A673 (cell line): Measurements from ENCODE around the gene ATXN7L2. TPM values are rescaled to one million over a fixed set of nuclear protein-coding genes. Genes with fewer than 3 reads are reported as not detected.

ENCODE experiments used
- BruUV-seq: library from RNA; stranded (reverse); fragments of 400-500 nt; replicated peaks from 2 replicates; lab custom pipeline; 2021; lab: Mats Ljungman, UMichigan
- CTCF ChIA-PET: fragments of 300-600 bp; sonication (Branson Sonifier 250); formaldehyde crosslinking; loops from one replicate; lab custom pipeline; 2022; ENCODE audit warnings: antibody characterized with exemption; lab: Charles Lee
- POLR2A ChIA-PET: fragments of 300-600 bp; sonication (Branson Sonifier 250); formaldehyde crosslinking; loops from one replicate; lab custom pipeline; 2022; ENCODE audit warnings: antibody characterized with exemption; ENCODE audit not compliant: low non-redundant PET; lab: Charles Lee
- DNase-seq: peaks from one replicate; pipeline ENCODE4 v3.0.0-alpha.2; 2015; ENCODE audit warnings: low spot score
- H3K27ac ChIP-seq: fragments of 200-600 bp; sonication (generic); 2 replicates; pipeline ENCODE4 v1.5.1; 2016; ENCODE audit warnings: mixed run types, low read depth, mild to moderate bottlenecking, mixed read lengths, antibody characterized with exemption, low read length; ENCODE audit not compliant: poor library complexity, severe bottlenecking
- H3K27me3 ChIP-seq: fragments of 200-600 bp; sonication (generic); replicated peaks from 2 replicates; pipeline ENCODE4 v1.6.1; 2017; ENCODE audit warnings: mixed run types, low read depth, mild to moderate bottlenecking, mixed read lengths, antibody characterized with exemption, low read length; ENCODE audit not compliant: insufficient read depth, poor library complexity
- H3K36me3 ChIP-seq: fragments of 200-600 bp; sonication (generic); 2 replicates; pipeline ENCODE4 v1.6.1; 2016; ENCODE audit warnings: mixed run types, mild to moderate bottlenecking, mixed read lengths, antibody characterized with exemption, low read length; ENCODE audit not compliant: insufficient read depth, poor library complexity, severe bottlenecking
- H3K4me1 ChIP-seq: fragments of 200-600 bp; sonication (generic); 2 replicates; pipeline ENCODE4 v1.6.1; 2017; ENCODE audit warnings: mixed run types, mild to moderate bottlenecking, mixed read lengths, antibody characterized with exemption, low read length; ENCODE audit not compliant: insufficient read depth, poor library complexity, severe bottlenecking
- H3K4me3 ChIP-seq: fragments of 200-600 bp; sonication (generic); 2 replicates; pipeline ENCODE4 v1.5.1; 2016; ENCODE audit warnings: low read depth, mixed run types, mild to moderate bottlenecking, mixed read lengths, low read length; ENCODE audit not compliant: poor library complexity, severe bottlenecking
- H3K9me3 ChIP-seq: fragments of 200-600 bp; sonication (generic); 2 replicates; pipeline ENCODE4 v1.6.1; 2016; ENCODE audit warnings: mixed run types, low read depth, mild to moderate bottlenecking, mixed read lengths, antibody characterized with exemption, low read length; ENCODE audit not compliant: poor library complexity, severe bottlenecking
- CTCF ChIP-seq: fragments of 300-800, 200-600 bp; sonication (generic); conservative IDR thresholded peaks from 2 replicates; pipeline ENCODE4 v1.5.1; 2017; ENCODE audit warnings: low read depth, mild to moderate bottlenecking, antibody characterized with exemption, low read length, moderate library complexity, mixed read lengths
- EZH2 ChIP-seq: fragments of 200-600 bp; sonication (generic); IDR thresholded peaks from 2 replicates; pipeline ENCODE4 v1.6.1; 2017; ENCODE audit warnings: borderline replicate concordance, low read depth, mild to moderate bottlenecking, mixed read lengths, antibody characterized with exemption, low read length; ENCODE audit not compliant: poor library complexity, severe bottlenecking
- intact Hi-C: fragments of 100-400 bp; cut with micrococcal nuclease; formaldehyde crosslinking; loops from one replicate; pipeline ENCODE4 v1.10.0; 2022; ENCODE audit not compliant: unreplicated experiment
- total RNA-seq: library from RNA; stranded (reverse); gene quantifications from 2 replicates; pipeline ENCODE4 v1.2.3, GENCODE V29; 2021

The ATXN7L2 gene
- total RNA-seq, 1 experiment from 2014 or later = 16.3 TPM

DNA sequence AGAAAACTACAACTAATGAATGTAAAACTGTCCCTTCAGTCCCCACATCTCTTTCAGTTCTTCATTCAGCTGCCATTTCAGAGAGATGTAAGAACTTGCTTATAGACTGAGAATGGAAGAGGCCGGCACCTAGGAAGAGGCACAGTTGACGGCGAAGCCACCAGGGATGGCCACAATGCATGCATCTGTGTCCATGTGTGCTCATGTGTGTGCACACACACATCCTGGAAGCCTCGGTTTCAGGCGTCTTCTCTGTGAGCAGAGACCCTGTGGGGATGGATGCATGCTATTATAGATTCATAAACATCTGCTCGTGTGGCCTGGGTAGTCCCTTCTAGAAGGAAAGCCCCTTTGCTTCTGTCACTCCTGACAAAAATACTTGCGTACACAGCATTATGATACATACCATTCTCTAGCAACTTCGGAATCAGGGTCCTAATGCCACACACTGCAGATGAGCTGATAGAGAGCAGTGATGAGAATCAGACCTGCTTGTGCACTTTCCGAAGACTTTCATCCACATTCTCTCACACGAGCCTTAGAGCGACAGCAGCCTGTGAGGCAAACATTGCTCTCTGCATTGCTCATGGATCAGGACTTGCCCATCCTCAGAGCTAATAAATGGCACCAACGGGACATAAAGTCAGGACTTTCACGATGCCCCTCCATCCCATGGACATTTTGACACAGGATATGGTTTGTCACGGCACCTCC, 43.5 kb downstream of the ATXN7L2 start:
- no peak overlapping the region for H3K4me3 ChIP-seq
- DNase-seq = no peak
- intact Hi-C loops = no loop called here
- no peaks in the 10 kb centered on the region for H3K9me3 ChIP-seq
- H3K36me3 ChIP-seq = no peaks in the 10 kb centered on the region
- BruUV-seq = no TSS peak
- H3K27me3 ChIP-seq = no peaks in the 10 kb centered on the region
- CTCF ChIA-PET = no interaction called here
- H3K27ac ChIP-seq = no peak overlapping the region
- POLR2A ChIA-PET = no interaction called here
- TF ChIP-seq CTCF = no peak
- TF ChIP-seq EZH2 = no peak
- H3K4me1 ChIP-seq = peaks cover 4% of the 10 kb centered on the region

GRCh38 chr1:109527846-109528695, 44.4 kb downstream of the ATXN7L2 start:
- TF ChIP-seq EZH2 (no peak), CTCF (no peak)
- no peak overlapping the region for H3K27ac ChIP-seq
- ChIA-PET POLR2A (no interaction called here), CTCF (interaction anchor here (1.0 kb wide), 1 partner anchor 37 kb away, joined by 3 read pairs; no protein-coding TSS in a partner anchor)
- DNase-seq = no peak
- no peak overlapping the region for H3K4me3 ChIP-seq
- intact Hi-C loops = no loop called here
- H3K36me3 ChIP-seq = no peaks in the 10 kb centered on the region
- peaks cover 8% of the 10 kb centered on the region for H3K4me1 ChIP-seq
- BruUV-seq = no TSS peak
- H3K27me3 ChIP-seq = no peaks in the 10 kb centered on the region
- no peaks in the 10 kb centered on the region for H3K9me3 ChIP-seq

GRCh38 chr1:109528712-109529111, 45.0 kb downstream of the ATXN7L2 start:
- no peak for DNase-seq
- Histone ChIP-seq H3K27ac (no peak overlapping the region), H3K4me3 (no peak overlapping the region), H3K4me1 (peaks cover 8% of the 10 kb centered on the region), H3K27me3 (no peaks in the 10 kb centered on the region), H3K36me3 (no peaks in the 10 kb centered on the region), H3K9me3 (no peaks in the 10 kb centered on the region)
- POLR2A ChIA-PET = no interaction called here
- BruUV-seq = no TSS peak
- TF ChIP-seq EZH2 (no peak), CTCF (no peak)
- intact Hi-C loops = no loop called here
- CTCF ChIA-PET = interaction anchor here (1.0 kb wide), 1 partner anchor 38 kb away, joined by 3 read pairs; no protein-coding TSS in a partner anchor
